GM19324 (cell line): ENCODE measurements around the gene HSPA12B.

Experiments
- ATAC-seq: cut with Tn5 transposase; IDR thresholded peaks from one replicate; pipeline ENCODE4 v1.9.1; 2021; ENCODE audit warnings: mild to moderate bottlenecking, moderate library complexity; ENCODE audit not compliant: unreplicated experiment, low FRiP score

The HSPA12B gene

GRCh38 chr20:3765171-3765882 lies 32.8 kb downstream of the HSPA12B start:
- no peak for ATAC-seq

GRCh38 chr20:3766422-3767109 lies 34.1 kb downstream of the HSPA12B start:
- ATAC-seq, result no peak

- no peak for ATAC-seq
Measured at GRCh38 chr20:3767110-3767426, 34.6 kb downstream of the HSPA12B start.

GRCh38 chr20:3767427-3768341 lies 35.2 kb downstream of the HSPA12B start, which contains the start of gene ADISSP:
TSS of gene ADISSP (minus strand) at chr20:3767753. CDS start at chr20:3760100, 7,653 bp downstream.
- peak; percentile 95 for ATAC-seq

- peak; percentile 28 for ATAC-seq
Measured at GRCh38 chr20:3768342-3769130, 36.1 kb downstream of the HSPA12B start.

GRCh38 chr20:3771552-3772058 lies 39.1 kb downstream of the HSPA12B start:
- ATAC-seq, result no peak

- no peak for ATAC-seq
Measured at GRCh38 chr20:3775457-3776108, 43.1 kb downstream of the HSPA12B start.

GRCh38 chr20:3777381-3777715 lies 44.9 kb downstream of the HSPA12B start:
- no peak for ATAC-seq

GRCh38 chr20:3777716-3778629 lies 45.5 kb downstream of the HSPA12B start:
- no peak for ATAC-seq

- no peak for ATAC-seq
Measured at GRCh38 chr20:3778976-3779375, 46.5 kb downstream of the HSPA12B start.

- peak; percentile 39 for ATAC-seq
Measured at GRCh38 chr20:3781153-3781910, 48.8 kb downstream of the HSPA12B start, which contains the start of gene SPEF1. TSS of gene SPEF1 (minus strand) at chr20:3781448. CDS start at chr20:3781287, 161 bp downstream.

- no peak for ATAC-seq
Measured at GRCh38 chr20:3782597-3782996, 50.1 kb downstream of the HSPA12B start.

GRCh38 chr20:3783068-3783489 lies 50.6 kb downstream of the HSPA12B start:
- ATAC-seq, result no peak

GRCh38 chr20:3783511-3784195 lies 51.2 kb downstream of the HSPA12B start:
- no peak for ATAC-seq

- ATAC-seq, result no peak
Measured at GRCh38 chr20:3784216-3784853, 51.9 kb downstream of the HSPA12B start.

GRCh38 chr20:3784863-3785239 lies 52.4 kb downstream of the HSPA12B start:
- ATAC-seq, result no peak
